ENCODE results near the gene IDE. TPM values are rescaled to one million over a fixed set of nuclear protein-coding genes. Genes with fewer than 3 reads are reported as not detected.
"Not testable (repeated sequence)": the region's sequence is repeated elsewhere in the genome, so short reads cannot be mapped to it uniquely, and the experiment has no call there.

IDE gene
- total RNA-seq, 2 experiments from 2014 or later = 17.9 to 18.2 TPM

- POLR2A ChIA-PET = no interaction called here
- Mint-ChIP-seq H3K4me3 (no peak overlapping the region), H3K27ac (no peak overlapping the region), H3K9me3 (no peaks in the 10 kb centered on the region), H3K36me3 (peaks cover 2% of the 10 kb centered on the region), H3K4me1 (no peaks in the 10 kb centered on the region), H3K27me3 (no peaks in the 10 kb centered on the region)
- no peak for ATAC-seq (ENCODE audit: low read depth)
- no peak for DNase-seq
Measured at GRCh38 chr10:92502296-92502808, 71.5 kb downstream of the IDE start.

- Mint-ChIP-seq H3K27me3 (no peaks in the 10 kb centered on the region), H3K36me3 (peaks cover 20% of the 10 kb centered on the region), H3K27ac (no peak overlapping the region), H3K4me3 (no peak overlapping the region), H3K4me1 (no peaks in the 10 kb centered on the region), H3K9me3 (no peaks in the 10 kb centered on the region)
- ATAC-seq (ENCODE audit: low read depth) = no peak
- POLR2A ChIA-PET = no interaction called here
- DNase-seq = no peak
Measured at GRCh38 chr10:92493362-92493761, 80.5 kb downstream of the IDE start.

GRCh38 chr10:92492748-92493240 is 81.1 kb downstream of the IDE start:
- ATAC-seq (ENCODE audit: low read depth) = no peak
- POLR2A ChIA-PET = no interaction called here
- H3K36me3 Mint-ChIP-seq = peaks cover 25% of the 10 kb centered on the region

GRCh38 chr10:92490387-92490786 is 83.5 kb downstream of the IDE start:
- no peaks in the 10 kb centered on the region for H3K4me1 Mint-ChIP-seq
- H3K27me3 Mint-ChIP-seq = no peaks in the 10 kb centered on the region
- no peak for ATAC-seq (ENCODE audit: low read depth)
- H3K27ac Mint-ChIP-seq = no peak overlapping the region
- no peaks in the 10 kb centered on the region for H3K9me3 Mint-ChIP-seq
- no peak for DNase-seq
- peaks cover 29% of the 10 kb centered on the region for H3K36me3 Mint-ChIP-seq
- POLR2A ChIA-PET = no interaction called here
- H3K4me3 Mint-ChIP-seq = no peak overlapping the region

More at GRCh38 chr10:92492748-92493240, 81.1 kb downstream of the IDE start:
- Mint-ChIP-seq H3K27ac (no peak overlapping the region), H3K4me1 (no peaks in the 10 kb centered on the region), H3K4me3 (no peak overlapping the region), H3K27me3 (no peaks in the 10 kb centered on the region), H3K9me3 (no peaks in the 10 kb centered on the region)
- DNase-seq = no peak

GRCh38 chr10:92486637-92487036 is 87.3 kb downstream of the IDE start:
- Mint-ChIP-seq H3K4me3 (no peak overlapping the region), H3K27me3 (no peaks in the 10 kb centered on the region), H3K4me1 (no peaks in the 10 kb centered on the region), H3K27ac (no peak overlapping the region), H3K36me3 (peaks cover 25% of the 10 kb centered on the region), H3K9me3 (no peaks in the 10 kb centered on the region)
- ATAC-seq (ENCODE audit: low read depth) (no peak), DNase-seq (no peak)
- POLR2A ChIA-PET = no interaction called here

GRCh38 chr10:92483539-92483938 is 90.4 kb downstream of the IDE start:
- H3K4me1 Mint-ChIP-seq = no peaks in the 10 kb centered on the region
- DNase-seq (no peak), ATAC-seq (ENCODE audit: low read depth) (no peak)
- H3K27ac Mint-ChIP-seq = no peak overlapping the region
- no peaks in the 10 kb centered on the region for H3K9me3 Mint-ChIP-seq
- no peaks in the 10 kb centered on the region for H3K27me3 Mint-ChIP-seq
- H3K36me3 Mint-ChIP-seq = peaks cover 10% of the 10 kb centered on the region
- H3K4me3 Mint-ChIP-seq = no peak overlapping the region
- POLR2A ChIA-PET = no interaction called here

GRCh38 chr10:92480413-92480812 is 93.5 kb downstream of the IDE start:
- Mint-ChIP-seq H3K9me3 (no peaks in the 10 kb centered on the region), H3K4me3 (no peak overlapping the region), H3K27ac (no peak overlapping the region), H3K36me3 (peaks cover 1% of the 10 kb centered on the region), H3K4me1 (no peaks in the 10 kb centered on the region), H3K27me3 (no peaks in the 10 kb centered on the region)
- DNase-seq (no peak), ATAC-seq (ENCODE audit: low read depth) (no peak)
- POLR2A ChIA-PET = no interaction called here

- Mint-ChIP-seq H3K9me3 (no peaks in the 10 kb centered on the region), H3K27ac (no peak overlapping the region), H3K4me3 (no peak overlapping the region), H3K36me3 (no peaks in the 10 kb centered on the region), H3K4me1 (no peaks in the 10 kb centered on the region), H3K27me3 (no peaks in the 10 kb centered on the region)
- POLR2A ChIA-PET = no interaction called here
- DNase-seq (no peak), ATAC-seq (ENCODE audit: low read depth) (no peak)
Measured at GRCh38 chr10:92479547-92479946, 94.3 kb downstream of the IDE start.

GRCh38 chr10:92478536-92478935 is 95.4 kb downstream of the IDE start:
- Mint-ChIP-seq H3K4me3 (no peak overlapping the region), H3K27ac (no peak overlapping the region), H3K4me1 (no peaks in the 10 kb centered on the region), H3K36me3 (no peaks in the 10 kb centered on the region), H3K9me3 (no peaks in the 10 kb centered on the region), H3K27me3 (no peaks in the 10 kb centered on the region)
- ATAC-seq (ENCODE audit: low read depth) (no peak), DNase-seq (no peak)
- POLR2A ChIA-PET = no interaction called here

GRCh38 chr10:92475357-92475868 is 98.5 kb downstream of the IDE start:
- POLR2A ChIA-PET = no interaction called here
- Mint-ChIP-seq H3K9me3 (no peaks in the 10 kb centered on the region), H3K36me3 (no peaks in the 10 kb centered on the region), H3K27ac (no peak overlapping the region), H3K27me3 (no peaks in the 10 kb centered on the region), H3K4me1 (no peaks in the 10 kb centered on the region), H3K4me3 (no peak overlapping the region)
- no peak for DNase-seq
- no peak for ATAC-seq (ENCODE audit: low read depth)

GRCh38 chr10:92470026-92470425 is 103.9 kb downstream of the IDE start:
- Mint-ChIP-seq H3K27ac (no peak overlapping the region), H3K4me3 (no peak overlapping the region), H3K9me3 (no peaks in the 10 kb centered on the region), H3K36me3 (peaks cover 8% of the 10 kb centered on the region), H3K27me3 (no peaks in the 10 kb centered on the region), H3K4me1 (no peaks in the 10 kb centered on the region)
- ATAC-seq (ENCODE audit: low read depth) (no peak), DNase-seq (no peak)
- POLR2A ChIA-PET = no interaction called here

GRCh38 chr10:92464364-92464763 is 109.5 kb downstream of the IDE start:
- DNase-seq = no peak
- Mint-ChIP-seq H3K4me3 (no peak overlapping the region), H3K27me3 (no peaks in the 10 kb centered on the region), H3K4me1 (peaks cover 2% of the 10 kb centered on the region), H3K36me3 (peaks cover 13% of the 10 kb centered on the region), H3K9me3 (no peaks in the 10 kb centered on the region), H3K27ac (no peak overlapping the region)
- POLR2A ChIA-PET = no interaction called here
- ATAC-seq (ENCODE audit: low read depth) = no peak

- Mint-ChIP-seq H3K36me3 (peaks cover 10% of the 10 kb centered on the region), H3K9me3 (no peaks in the 10 kb centered on the region), H3K27me3 (no peaks in the 10 kb centered on the region), H3K4me3 (no peak overlapping the region), H3K27ac (no peak overlapping the region), H3K4me1 (peaks cover 2% of the 10 kb centered on the region)
- POLR2A ChIA-PET = no interaction called here
- no peak for ATAC-seq (ENCODE audit: low read depth)
- DNase-seq = no peak
Measured at GRCh38 chr10:92463582-92463981, 110.3 kb downstream of the IDE start.

- H3K9me3 Mint-ChIP-seq; H3K4me1 Mint-ChIP-seq; DNase-seq; ATAC-seq (ENCODE audit: low read depth); H3K27me3 Mint-ChIP-seq; H3K36me3 Mint-ChIP-seq; POLR2A ChIA-PET; H3K27ac Mint-ChIP-seq; H3K4me3 Mint-ChIP-seq: not testable (repeated sequence)
Measured at GRCh38 chr10:92454955-92455354, 118.9 kb downstream of the IDE start.

- POLR2A ChIA-PET = no interaction called here
- no peak for ATAC-seq (ENCODE audit: low read depth)
- no peak overlapping the region for H3K4me3 Mint-ChIP-seq
- H3K4me1 Mint-ChIP-seq = peaks cover 8% of the 10 kb centered on the region
- H3K27ac Mint-ChIP-seq = no peak overlapping the region
- no peaks in the 10 kb centered on the region for H3K36me3 Mint-ChIP-seq
- no peaks in the 10 kb centered on the region for H3K9me3 Mint-ChIP-seq
- H3K27me3 Mint-ChIP-seq = no peaks in the 10 kb centered on the region
- no peak for DNase-seq
Measured at GRCh38 chr10:92452313-92452712, 121.6 kb downstream of the IDE start.

Measured in activated naive CD8-positive, alpha-beta T cell treated with anti-CD3 and anti-CD28 coated beads, Interleukin-2, amount 10 ng/mL, durations not matched to agents 7 days and 5 days (primary cell).